ENCODE results near the gene PIN4.

The PIN4 gene

DNA sequence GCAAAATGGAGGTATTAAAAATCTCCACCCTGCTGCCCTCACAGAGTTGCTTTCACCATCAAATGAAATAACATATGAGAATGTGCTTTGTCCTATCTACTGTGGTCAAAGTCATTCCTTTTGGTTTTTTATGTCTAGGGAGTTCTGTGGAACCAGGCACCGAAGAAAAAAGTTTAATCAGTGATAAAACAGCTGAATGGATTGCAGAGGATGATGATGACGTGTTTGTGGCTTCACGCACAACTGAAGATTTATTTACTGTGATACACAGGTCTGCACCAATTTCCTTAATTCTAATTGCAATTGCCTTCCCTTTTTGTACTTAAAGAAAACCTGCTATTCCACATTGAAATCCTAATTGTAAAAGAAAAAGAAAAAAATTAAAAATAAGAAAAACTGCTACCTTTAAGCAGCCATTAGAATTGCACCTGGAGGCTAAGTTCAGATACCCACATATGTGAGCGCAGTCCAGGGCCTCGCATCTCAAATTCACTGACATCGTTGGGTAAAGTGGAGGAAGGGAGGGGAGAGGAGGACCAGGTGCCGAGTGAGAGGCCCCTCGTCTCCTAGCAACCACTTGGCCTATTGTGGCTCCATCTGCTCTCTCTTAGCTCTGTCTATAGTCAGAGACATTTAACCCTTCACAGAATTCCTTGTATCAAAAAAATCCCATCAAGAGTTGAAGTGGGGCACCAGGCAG, 39.3 kb upstream of the PIN4 start:
- H3K4me3 ChIP-seq (ENCODE audit: low read depth, low read length): no peak overlapping the region
- TF ChIP-seq, protein P1, sequence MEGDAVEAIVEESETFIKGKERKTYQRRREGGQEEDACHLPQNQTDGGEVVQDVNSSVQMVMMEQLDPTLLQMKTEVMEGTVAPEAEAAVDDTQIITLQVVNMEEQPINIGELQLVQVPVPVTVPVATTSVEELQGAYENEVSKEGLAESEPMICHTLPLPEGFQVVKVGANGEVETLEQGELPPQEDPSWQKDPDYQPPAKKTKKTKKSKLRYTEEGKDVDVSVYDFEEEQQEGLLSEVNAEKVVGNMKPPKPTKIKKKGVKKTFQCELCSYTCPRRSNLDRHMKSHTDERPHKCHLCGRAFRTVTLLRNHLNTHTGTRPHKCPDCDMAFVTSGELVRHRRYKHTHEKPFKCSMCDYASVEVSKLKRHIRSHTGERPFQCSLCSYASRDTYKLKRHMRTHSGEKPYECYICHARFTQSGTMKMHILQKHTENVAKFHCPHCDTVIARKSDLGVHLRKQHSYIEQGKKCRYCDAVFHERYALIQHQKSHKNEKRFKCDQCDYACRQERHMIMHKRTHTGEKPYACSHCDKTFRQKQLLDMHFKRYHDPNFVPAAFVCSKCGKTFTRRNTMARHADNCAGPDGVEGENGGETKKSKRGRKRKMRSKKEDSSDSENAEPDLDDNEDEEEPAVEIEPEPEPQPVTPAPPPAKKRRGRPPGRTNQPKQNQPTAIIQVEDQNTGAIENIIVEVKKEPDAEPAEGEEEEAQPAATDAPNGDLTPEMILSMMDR (conservative IDR thresholded peaks at IDR 0.05; ENCODE audit: low read depth, low read length): no peak
- no peak for DNase-seq (ENCODE audit: low read depth)

DNA sequence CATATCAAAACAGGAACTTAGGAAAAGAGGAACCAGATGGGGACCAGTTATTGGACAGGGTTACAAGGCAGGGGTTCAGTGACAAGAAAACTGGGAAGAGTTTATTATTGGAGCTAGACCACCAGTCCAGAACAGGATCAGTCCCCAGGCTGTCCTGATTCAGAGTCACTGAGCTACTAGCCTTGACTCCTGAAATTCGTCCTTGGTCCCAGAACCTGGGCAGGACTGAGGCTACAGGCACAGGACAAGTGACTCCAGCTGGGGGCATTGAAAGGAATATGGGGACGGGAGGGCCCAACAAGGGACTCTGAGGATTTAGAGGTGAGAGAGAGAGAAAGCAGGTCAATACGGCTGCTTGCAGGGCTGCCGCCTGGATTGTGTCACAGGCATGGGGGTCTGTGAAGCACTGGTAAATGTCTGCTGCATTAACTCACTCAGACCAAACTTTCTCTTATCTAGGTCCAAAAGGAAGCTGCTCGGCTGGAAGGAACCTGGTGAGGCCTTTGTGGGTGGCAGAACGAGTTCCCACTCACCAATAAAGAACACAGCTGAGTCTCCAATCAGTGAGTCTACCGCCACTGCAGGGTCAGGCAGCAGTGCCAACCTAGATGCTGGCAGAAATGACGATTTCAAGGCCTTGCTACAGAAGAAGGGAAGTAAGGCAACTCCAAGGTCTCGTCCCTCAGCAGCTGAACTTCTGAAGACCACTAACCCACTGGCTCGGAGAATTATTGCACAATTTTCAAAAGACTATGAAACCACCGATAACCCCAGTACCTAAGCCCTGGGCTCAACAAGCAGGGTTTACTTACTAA, 38.6 kb upstream of the PIN4 start:
- H3K4me3 ChIP-seq (ENCODE audit: low read depth, low read length): no peak overlapping the region
- TF ChIP-seq, protein P1 (conservative IDR thresholded peaks at IDR 0.05; ENCODE audit: low read depth, low read length): no peak
- DNase-seq (ENCODE audit: low read depth): no peak

DNA sequence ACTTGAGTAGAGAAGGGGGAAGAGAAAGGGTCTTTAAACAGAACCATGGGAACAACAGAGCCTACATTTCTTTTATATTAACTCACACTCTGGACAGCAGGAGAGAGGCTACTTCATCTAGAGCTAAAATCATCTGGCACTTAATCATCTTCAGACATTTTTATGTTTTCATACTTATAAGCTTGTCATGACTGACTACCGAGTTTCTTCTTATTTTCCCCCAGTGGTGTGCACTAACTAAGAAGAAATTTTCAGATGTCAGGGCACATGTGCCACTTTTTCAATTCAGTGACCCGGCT, 38.0 kb upstream of the PIN4 start:
- DNase-seq (ENCODE audit: low read depth): no peak
- no peak overlapping the region for H3K4me3 ChIP-seq (ENCODE audit: low read depth, low read length)
- TF ChIP-seq, protein P1 (conservative IDR thresholded peaks at IDR 0.05; ENCODE audit: low read depth, low read length): no peak

DNA sequence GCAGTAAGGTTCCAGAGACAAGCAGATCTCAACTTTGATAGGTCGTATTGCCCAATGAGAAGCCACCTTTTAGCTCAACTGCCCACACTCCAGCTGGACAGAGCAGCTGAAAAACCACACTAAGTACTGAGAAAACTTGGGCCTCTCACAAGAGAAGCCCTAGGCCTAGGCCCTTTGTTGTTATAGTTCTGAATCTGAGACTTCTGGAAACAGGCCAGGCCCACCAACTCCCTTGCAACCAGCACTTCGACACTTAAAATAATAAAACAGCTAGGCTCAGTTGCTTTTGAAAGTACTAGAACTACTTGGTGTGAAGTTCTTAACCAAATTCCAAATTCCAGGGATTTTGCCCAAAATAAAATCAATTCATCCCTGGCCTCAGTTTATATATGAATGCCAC, 36.4 kb upstream of the PIN4 start:
- no peak overlapping the region for H3K4me3 ChIP-seq (ENCODE audit: low read depth, low read length)
- TF ChIP-seq, protein P1 (conservative IDR thresholded peaks at IDR 0.05; ENCODE audit: low read depth, low read length): no peak
- DNase-seq (ENCODE audit: low read depth): no peak

DNA sequence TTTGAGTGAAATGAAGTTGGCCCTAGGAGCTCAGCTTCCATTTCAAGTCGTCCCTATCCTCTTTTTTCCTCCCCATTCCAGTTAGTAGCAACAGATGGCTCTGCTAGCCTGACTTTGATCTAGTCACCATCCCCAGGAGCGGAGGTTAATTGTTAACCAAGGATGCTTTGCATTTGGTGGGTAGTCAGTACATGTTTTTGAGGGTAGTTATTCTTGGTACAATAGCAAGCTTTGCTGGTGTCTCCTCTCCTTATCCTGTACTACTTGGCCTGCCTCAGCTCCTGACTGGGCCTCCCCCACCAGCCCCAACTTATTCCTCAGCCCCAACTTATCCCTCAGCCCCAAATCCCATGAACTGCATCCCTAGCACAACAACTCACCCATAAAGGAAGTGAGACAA, 35.0 kb upstream of the PIN4 start:
- H3K4me3 ChIP-seq (ENCODE audit: low read depth, low read length): no peak overlapping the region
- DNase-seq (ENCODE audit: low read depth): no peak
- TF ChIP-seq, protein P1 (conservative IDR thresholded peaks at IDR 0.05; ENCODE audit: low read depth, low read length): no peak

DNA sequence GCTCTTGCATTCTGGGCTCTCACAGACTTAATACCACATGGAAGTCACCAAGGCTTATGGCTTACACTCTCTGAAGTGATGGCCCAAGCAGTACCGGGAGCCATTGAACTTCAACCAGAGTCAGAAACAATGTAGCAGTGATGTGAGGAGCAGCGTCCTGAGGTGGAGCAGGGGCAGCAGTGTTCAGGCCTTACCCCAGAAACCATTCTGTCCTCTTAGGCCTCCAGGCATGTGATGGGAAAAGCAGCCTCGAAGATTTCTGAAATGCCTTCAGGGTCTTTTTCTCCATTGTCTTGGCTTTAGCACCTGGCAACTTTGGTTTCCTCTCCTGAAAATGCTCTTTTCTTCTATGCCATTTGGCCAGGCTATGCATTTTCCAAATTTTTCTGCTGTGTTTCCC, 22.8 kb upstream of the PIN4 start:
- no peak overlapping the region for H3K4me3 ChIP-seq (ENCODE audit: low read depth, low read length)
- no peak for DNase-seq (ENCODE audit: low read depth)
- TF ChIP-seq, protein P1 (conservative IDR thresholded peaks at IDR 0.05; ENCODE audit: low read depth, low read length): no peak

DNA sequence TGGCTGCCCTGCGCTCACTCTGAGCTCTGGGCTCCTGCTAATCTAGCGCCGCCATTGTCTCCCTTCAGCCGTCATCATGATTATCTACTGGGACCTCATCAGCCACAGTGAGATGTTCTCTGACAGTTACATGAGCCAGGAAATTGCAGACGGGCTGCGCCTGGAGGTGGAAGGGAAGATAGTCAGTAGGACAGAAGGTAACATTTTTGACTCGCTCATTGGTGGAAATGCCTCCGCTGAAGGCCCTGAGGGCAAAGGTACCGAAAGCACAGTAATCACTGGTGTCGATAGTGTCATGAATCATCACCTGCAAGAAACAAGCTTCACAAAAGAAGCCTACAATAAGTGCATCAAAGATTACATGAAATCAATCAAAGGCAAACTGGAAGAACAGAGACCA, 21.8 kb upstream of the PIN4 start:
- DNase-seq (ENCODE audit: low read depth): no peak

More for the DNA sequence above, 21.8 kb upstream of the PIN4 start:
- TF ChIP-seq, protein P1 (conservative IDR thresholded peaks at IDR 0.05; ENCODE audit: low read depth, low read length): no peak
- H3K4me3 ChIP-seq (ENCODE audit: low read depth, low read length): no peak overlapping the region
